Measurements from ENCODE around the gene TPGS1. TPM values are rescaled to one million over a fixed set of nuclear protein-coding genes. Genes with fewer than 3 reads are reported as not detected.

The TPGS1 gene
- total and polyA plus RNA-seq, 2 of the 8 experiments (the other 6 are each of a cell fraction or from before 2014, with no cell fraction given): 9.1 to 10.6 TPM

DNA sequence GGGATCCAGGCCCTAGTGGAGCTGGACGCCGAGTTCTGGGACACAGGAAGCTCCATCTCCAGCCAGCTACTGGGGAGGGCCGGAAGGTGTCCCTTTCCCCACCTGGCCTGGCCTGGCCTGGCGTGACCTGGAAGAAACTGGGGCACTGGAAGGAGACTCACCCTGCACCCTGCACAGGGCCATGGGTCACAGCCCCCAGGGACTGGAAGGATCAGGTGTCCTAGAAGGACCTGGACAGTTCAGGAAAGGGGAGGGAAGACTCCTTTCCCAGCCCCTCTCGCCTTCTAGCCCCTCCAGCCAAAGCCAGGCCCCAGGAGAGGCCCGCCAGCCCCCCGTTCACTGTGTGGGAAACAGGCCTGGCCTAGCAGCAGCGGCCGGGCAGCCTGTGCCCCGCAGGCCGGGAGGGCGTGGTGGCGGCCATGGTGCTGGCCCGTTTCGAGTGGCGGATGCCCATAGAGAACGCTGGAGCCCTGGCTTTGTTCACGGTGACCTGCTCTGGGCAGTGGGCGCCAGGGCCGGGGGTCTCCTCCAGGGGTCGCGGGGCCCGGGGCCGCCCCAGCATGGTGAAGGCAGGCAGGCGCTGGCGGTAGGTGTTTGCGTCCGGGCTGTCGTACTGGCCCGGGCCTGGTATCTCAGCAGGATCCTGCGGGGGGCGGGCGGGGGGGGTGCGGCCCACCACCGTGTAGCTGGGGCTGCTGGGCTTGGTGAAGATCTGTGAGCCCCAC, 43.7 kb upstream of the TPGS1 start:
- FAIRE-seq (no peak), DNase-seq (ENCODE audit: low read depth in 1 of 2, low spot score in 2 of 2) (no peak)
- Histone ChIP-seq H3K4me2 (ENCODE audit: insufficient read depth in 1 of 2, low read depth in 2 of 2, low read length in 2 of 2) (no peak overlapping the region), H3K14ac (ENCODE audit: insufficient read length) (no peak overlapping the region), H3K9me3 (ENCODE audit: insufficient read depth in 2 of 2, low read depth in 1 of 2, low read length in 1 of 2) (no peaks in the 10 kb centered on the region), H2BK120ac (replicated peaks; ENCODE audit: low read depth, low read length) (no peak overlapping the region), H3K56ac (replicated peaks; ENCODE audit: insufficient read length, low read depth, low read length) (no peak overlapping the region), H3K79me2 (ENCODE audit: control insufficient read depth in 1 of 2, insufficient read depth in 2 of 2, low read length in 2 of 2) (no peaks in the 10 kb centered on the region), H3K4ac (replicated peaks; ENCODE audit: insufficient read length, low read depth, low read length) (no peak overlapping the region), H2AFZ (ENCODE audit: low read length) (no peak overlapping the region), H3K18ac (ENCODE audit: extremely low read depth, low read length) (no peak overlapping the region), H2AK5ac (ENCODE audit: low read depth, low read length) (no peak overlapping the region), H3K27ac (ENCODE audit: low read depth, low read length) (no peak overlapping the region), H2BK12ac (ENCODE audit: low read depth, low read length) (no peak overlapping the region), H3K9ac (replicated peaks in 1 of 4; ENCODE audit: extremely low read depth in 1 of 4, low read depth in 3 of 4, low read length in 3 of 4) (no peak overlapping the region), H4K5ac (ENCODE audit: insufficient read length, low read depth, low read length) (no peak overlapping the region), H2BK5ac (ENCODE audit: low read depth, low read length) (no peak overlapping the region), H4K8ac (ENCODE audit: extremely low read depth, insufficient read depth, low read length) (no peak overlapping the region), H2BK15ac (ENCODE audit: low read length) (0 out of 2 replicates have a peak overlapping the region, but pooled peaks have one; percentile 16), H2BK20ac (ENCODE audit: low read length) (no peak overlapping the region), H3K23ac (ENCODE audit: insufficient read length) (no peak overlapping the region), H3K36me3 (ENCODE audit: control insufficient read depth in 2 of 4, insufficient read depth in 4 of 4, low read length in 3 of 4) (no peaks in the 10 kb centered on the region), H4K91ac (replicated peaks; ENCODE audit: insufficient read length, low read length) (no peak overlapping the region), H3K27me3 (replicated peaks in 1 of 4; ENCODE audit: control insufficient read depth in 3 of 4, extremely low read depth in 1 of 4, insufficient read depth in 3 of 4, low read length in 3 of 4) (peaks cover 7 to 32% (median 27%) of the 10 kb centered on the region in 4 experiments), H3K79me1 (ENCODE audit: low read depth, low read length) (no peaks in the 10 kb centered on the region), H3K4me3 (ENCODE audit: extremely low read depth in 1 of 4, insufficient read depth in 2 of 4, low read depth in 3 of 4, low read length in 4 of 4) (no peak overlapping the region), H3K23me2 (ENCODE audit: low read depth, low read length) (peaks cover 31% of the 10 kb centered on the region; the same call in 1 of the 2 replicates), H3K4me1 (replicated peaks in 1 of 4; ENCODE audit: control insufficient read depth in 3 of 4, insufficient read depth in 4 of 4, low read length in 3 of 4) (peaks cover 1 to 10% (median 2%) of the 10 kb centered on the region in 4 experiments; a peak in 3 of 7 replicates), H4K20me1 (replicated peaks in 1 of 2; ENCODE audit: control insufficient read depth in 1 of 2, insufficient read depth in 2 of 2, low read length in 2 of 2) (peaks cover 0 to 6% of the 10 kb centered on the region in 2 experiments)
- ChIA-PET CTCF (ENCODE audit: partially characterized antibody) (interaction anchor here (0.6 to 2.4 kb wide), 6 partner anchors 22 to 121 kb away, joined by 3 to 8 read pairs (median 3); no protein-coding TSS in a partner anchor), POLR2A (ENCODE audit: partially characterized antibody) (interaction anchor here (2.4 kb wide), 1 partner anchor 24 kb away, joined by 9 read pairs; no protein-coding TSS in a partner anchor)
- 88% methylated on average over 20 of the region's 35 CpGs; no CpG with 5 or more reads in 1 of the 2 experiments for WGBS, 2 experiments (ENCODE audit: extremely low coverage in 1 of 2, insufficient coverage in 1 of 2, insufficient read length in 1 of 2, insufficient replicate concordance in 2 of 2, low coverage in 1 of 2, low lambda C conversion rate in 2 of 2, missing lambda C conversion rate in 1 of 2)
- TF ChIP-seq CHD2 (IDR thresholded peaks at IDR 0.05; ENCODE audit: low read length) (no peak), HDAC2 (IDR thresholded peaks at IDR 0.05; ENCODE audit: borderline replicate concordance in 1 of 2, low read depth in 2 of 2, low read length in 2 of 2) (no peak), JUN (IDR thresholded peaks at IDR 0.05; ENCODE audit: low read depth, low read length) (no peak), EZH2 (IDR thresholded peaks at IDR 0.05; ENCODE audit: low read depth, low read length, severe bottlenecking) (no peak), SIX5 (IDR thresholded peaks at IDR 0.05; ENCODE audit: low read depth, low read length) (no peak), POLR2A (IDR thresholded peaks at IDR 0.05; ENCODE audit: control extremely low read depth in 1 of 2, low read depth in 2 of 2, low read length in 2 of 2) (no peak), BRCA1 (IDR thresholded peaks at IDR 0.05; ENCODE audit: low read depth, low read length) (no peak), MAFK (IDR thresholded peaks at IDR 0.05; ENCODE audit: low read depth, low read length) (no peak), EGR1 (IDR thresholded peaks at IDR 0.05; ENCODE audit: borderline replicate concordance, low read depth, low read length) (no peak)
- TF ChIP-seq, protein P1, sequence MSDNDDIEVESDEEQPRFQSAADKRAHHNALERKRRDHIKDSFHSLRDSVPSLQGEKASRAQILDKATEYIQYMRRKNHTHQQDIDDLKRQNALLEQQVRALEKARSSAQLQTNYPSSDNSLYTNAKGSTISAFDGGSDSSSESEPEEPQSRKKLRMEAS (IDR thresholded peaks at IDR 0.05): no peak
- TF ChIP-seq, protein P2, sequence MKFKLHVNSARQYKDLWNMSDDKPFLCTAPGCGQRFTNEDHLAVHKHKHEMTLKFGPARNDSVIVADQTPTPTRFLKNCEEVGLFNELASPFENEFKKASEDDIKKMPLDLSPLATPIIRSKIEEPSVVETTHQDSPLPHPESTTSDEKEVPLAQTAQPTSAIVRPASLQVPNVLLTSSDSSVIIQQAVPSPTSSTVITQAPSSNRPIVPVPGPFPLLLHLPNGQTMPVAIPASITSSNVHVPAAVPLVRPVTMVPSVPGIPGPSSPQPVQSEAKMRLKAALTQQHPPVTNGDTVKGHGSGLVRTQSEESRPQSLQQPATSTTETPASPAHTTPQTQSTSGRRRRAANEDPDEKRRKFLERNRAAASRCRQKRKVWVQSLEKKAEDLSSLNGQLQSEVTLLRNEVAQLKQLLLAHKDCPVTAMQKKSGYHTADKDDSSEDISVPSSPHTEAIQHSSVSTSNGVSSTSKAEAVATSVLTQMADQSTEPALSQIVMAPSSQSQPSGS (IDR thresholded peaks at IDR 0.05; ENCODE audit: low read length): no peak
